ENCODE results near the gene OPCML.

OPCML gene

GRCh38 chr11:132595711-132596134 lies 936.6 kb downstream of the OPCML start:
- DNase-seq (ENCODE audit: extremely low spot score): no peak
- CTCF ChIA-PET: no interaction called here
- POLR2A ChIA-PET: no interaction called here
- TF ChIP-seq CTCF (IDR thresholded peaks at IDR 0.05; ENCODE audit: control extremely low read depth, extremely low read depth, low read depth, missing control alignments): no peak

DNA sequence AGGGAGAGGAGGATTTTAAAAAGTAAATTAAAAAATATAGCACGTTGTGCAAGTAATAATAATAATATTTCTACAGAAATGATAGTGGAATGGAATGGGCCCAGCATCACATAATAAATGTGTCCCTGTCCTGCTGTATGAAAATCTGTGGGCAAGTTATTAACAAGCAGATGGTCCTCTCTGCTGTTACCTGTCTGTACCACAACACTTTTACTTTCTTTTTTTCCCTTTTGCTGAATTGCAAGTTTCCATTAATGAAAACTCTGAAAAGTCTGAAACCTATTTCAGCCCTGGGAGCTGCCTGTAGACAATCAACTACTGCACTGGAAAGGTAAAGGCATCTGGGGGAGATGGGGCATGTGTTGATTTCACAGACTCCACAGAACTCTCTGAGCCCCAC lies 937.1 kb downstream of the OPCML start:
- no peak for TF ChIP-seq CTCF (IDR thresholded peaks at IDR 0.05; ENCODE audit: control extremely low read depth, extremely low read depth, low read depth, missing control alignments)
- DNase-seq (ENCODE audit: extremely low spot score): no peak
- CTCF ChIA-PET: no interaction called here
- POLR2A ChIA-PET: no interaction called here

GRCh38 chr11:132590986-132591385 lies 941.3 kb downstream of the OPCML start:
- ChIA-PET CTCF (no interaction called here), POLR2A (no interaction called here)
- TF ChIP-seq CTCF (IDR thresholded peaks at IDR 0.05; ENCODE audit: control extremely low read depth, extremely low read depth, low read depth, missing control alignments): no peak
- no peak for DNase-seq (ENCODE audit: extremely low spot score)

GRCh38 chr11:132590554-132590953 lies 941.7 kb downstream of the OPCML start:
- POLR2A ChIA-PET: no interaction called here
- no peak for DNase-seq (ENCODE audit: extremely low spot score)
- no peak for TF ChIP-seq CTCF (IDR thresholded peaks at IDR 0.05; ENCODE audit: control extremely low read depth, extremely low read depth, low read depth, missing control alignments)

DNA sequence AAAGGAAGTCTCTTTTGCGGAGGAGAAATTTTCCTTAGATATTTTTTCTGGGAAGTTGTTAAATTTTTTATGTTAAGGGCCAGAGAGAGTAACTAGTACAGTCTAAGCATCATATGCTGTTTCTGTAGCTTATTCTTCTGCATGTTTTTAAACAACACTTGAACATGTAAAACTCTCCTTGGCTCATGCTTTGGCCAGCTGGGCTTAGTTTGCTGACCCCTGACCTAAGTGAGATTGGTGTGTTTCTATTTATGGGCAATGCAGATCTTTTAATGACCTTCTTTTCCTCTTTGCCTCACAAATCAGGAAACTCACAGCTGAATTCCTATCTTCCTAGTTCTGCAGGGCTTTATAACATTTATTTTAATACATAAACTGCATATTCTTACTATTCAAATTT lies 942.5 kb downstream of the OPCML start:
- CTCF ChIA-PET: no interaction called here
- DNase-seq (ENCODE audit: extremely low spot score): no peak
- POLR2A ChIA-PET: no interaction called here
- no peak for TF ChIP-seq CTCF (IDR thresholded peaks at IDR 0.05; ENCODE audit: control extremely low read depth, extremely low read depth, low read depth, missing control alignments)

More at GRCh38 chr11:132590554-132590953, 941.7 kb downstream of the OPCML start:
- CTCF ChIA-PET: no interaction called here

DNA sequence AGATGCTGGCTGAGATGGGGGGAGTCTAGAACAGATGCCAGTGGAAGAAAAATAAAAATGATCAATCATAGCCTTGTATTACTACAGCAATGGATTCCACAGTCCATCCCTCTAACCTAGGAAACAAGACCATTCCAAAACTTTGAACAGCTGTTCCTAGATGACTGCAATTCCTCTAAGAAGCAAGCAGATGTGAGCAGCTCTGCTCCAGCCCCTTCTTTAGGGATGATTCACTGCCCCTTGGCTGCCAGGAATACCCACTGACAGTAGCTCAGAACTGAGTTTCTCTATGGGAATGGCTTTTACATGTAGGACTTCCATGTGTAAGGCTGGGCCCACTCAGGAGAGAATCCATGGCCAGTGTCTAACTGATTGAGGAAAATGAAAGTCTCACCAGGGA lies 943.9 kb downstream of the OPCML start:
- no peak for DNase-seq (ENCODE audit: extremely low spot score)
- POLR2A ChIA-PET: no interaction called here
- TF ChIP-seq CTCF (IDR thresholded peaks at IDR 0.05; ENCODE audit: control extremely low read depth, extremely low read depth, low read depth, missing control alignments): no peak
- CTCF ChIA-PET: interaction anchor here (0.6 to 1.5 kb wide), 3 partner anchors 14 to 34 kb away, joined by 3 to 4 read pairs (median 3); no protein-coding TSS in a partner anchor

DNA sequence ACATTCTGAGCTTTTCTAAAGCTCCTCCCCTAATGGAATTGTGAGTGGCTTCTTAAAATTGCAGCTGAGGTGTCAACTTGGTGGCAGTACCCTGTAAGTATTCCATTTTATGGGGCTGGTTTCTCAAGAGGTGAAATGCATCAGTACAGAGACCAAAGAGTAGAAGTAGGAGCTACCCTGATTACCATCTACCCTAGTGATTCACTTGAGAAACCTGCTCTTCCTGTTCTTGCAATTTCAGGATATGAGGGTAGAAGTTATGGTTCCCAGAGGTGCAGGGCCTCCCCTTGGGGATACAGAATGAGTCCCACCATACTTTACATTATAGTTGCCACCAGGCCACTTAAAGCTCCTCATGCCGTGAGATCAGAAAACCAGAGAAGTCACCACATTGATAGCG lies 944.6 kb downstream of the OPCML start:
- TF ChIP-seq CTCF (IDR thresholded peaks at IDR 0.05; ENCODE audit: control extremely low read depth, extremely low read depth, low read depth, missing control alignments): no peak
- CTCF ChIA-PET: interaction anchor here (0.6 to 1.5 kb wide), 4 partner anchors 10 to 33 kb away, joined by 3 to 4 read pairs (median 4); no protein-coding TSS in a partner anchor
- POLR2A ChIA-PET: no interaction called here
- DNase-seq (ENCODE audit: extremely low spot score): no peak
